AG09319 (cell line): ENCODE measurements around the gene GOT1.

Source experiments
- DNase-seq: peaks from one replicate; pipeline ENCODE4 v3.0.0-alpha.2; 2010; ENCODE audit warnings: low read depth; ENCODE audit errors: extremely low read depth
- CTCF ChIP-seq: IDR thresholded peaks from 2 replicates; pipeline ENCODE4 v1.5.1; 2011; ENCODE audit warnings: low read depth, mild to moderate bottlenecking, inconsistent platforms, low read length, moderate library complexity

Gene GOT1

GRCh38 chr10:99430451-99431189 is at the start of gene GOT1:
Gene GOT1 (minus strand): TSS chr10:99430624. CDS start chr10:99430565, 59 bp downstream.
- DNase-seq: peak; percentile 96
- TF ChIP-seq CTCF: no peak

GRCh38 chr10:99470327-99470726 is 39.9 kb upstream of the GOT1 start:
- no peak for DNase-seq
- no peak for TF ChIP-seq CTCF

- TF ChIP-seq CTCF: no peak
Measured at GRCh38 chr10:99467236-99467999, 37.0 kb upstream of the GOT1 start.

GRCh38 chr10:99466632-99467223 is 36.3 kb upstream of the GOT1 start:
- no peak for TF ChIP-seq CTCF
- no peak for DNase-seq

More at GRCh38 chr10:99467236-99467999, 37.0 kb upstream of the GOT1 start:
- no peak for DNase-seq

- DNase-seq: no peak
- TF ChIP-seq CTCF: no peak
Measured at GRCh38 chr10:99461230-99461629, 30.8 kb upstream of the GOT1 start.

GRCh38 chr10:99460070-99460469 is 29.6 kb upstream of the GOT1 start:
- DNase-seq: no peak
- TF ChIP-seq CTCF: no peak

- DNase-seq: no peak
- no peak for TF ChIP-seq CTCF
Measured at GRCh38 chr10:99459217-99459616, 28.8 kb upstream of the GOT1 start.
